Fibroblast of skin of back (primary cell): Measurements from ENCODE around the gene HOXD11.

ENCODE experiments used
- DNase-seq: peaks from one replicate; pipeline ENCODE4 v3.0.0-alpha.2; 2013

Gene HOXD11

GRCh38 chr2:176081376-176081836 is 25.7 kb upstream of the HOXD11 start:
- DNase-seq, result no peak

DNA sequence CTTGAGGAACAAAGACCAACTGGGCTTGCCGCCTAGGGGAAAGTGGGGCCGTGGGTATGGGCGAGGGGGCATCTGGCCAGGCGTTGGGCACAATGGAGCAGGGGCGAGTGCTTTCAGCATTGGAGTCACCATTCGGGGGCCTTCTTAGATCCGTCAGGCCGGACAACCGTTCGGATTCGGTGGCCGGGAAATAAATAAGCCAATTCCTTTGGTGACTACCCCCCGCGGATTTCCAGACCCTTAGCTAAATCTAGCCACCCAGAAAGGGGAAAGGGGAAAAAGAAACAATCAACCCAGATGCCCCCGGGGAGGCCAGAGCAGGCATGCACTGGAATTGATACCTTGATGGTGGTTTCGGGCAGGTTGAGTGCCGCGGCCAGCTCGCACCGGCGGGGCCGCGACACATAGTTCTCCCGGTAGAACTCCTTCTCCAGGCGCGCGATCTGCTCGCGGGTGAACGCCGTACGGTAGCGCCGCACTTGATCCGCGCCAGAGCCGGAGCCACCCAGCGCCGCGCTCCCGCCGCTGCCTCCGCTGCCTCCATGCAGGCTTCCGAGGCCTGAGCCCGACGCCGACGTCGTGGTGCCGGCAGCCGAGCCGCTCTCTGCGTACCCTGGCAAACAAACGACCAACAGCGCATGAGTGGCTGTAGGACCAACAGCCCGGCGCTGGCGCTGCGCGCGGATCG is 25.1 kb upstream of the HOXD11 start:
- DNase-seq, result no peak

- no peak for DNase-seq
Measured at GRCh38 chr2:176082525-176082823, 24.6 kb upstream of the HOXD11 start.

- no peak for DNase-seq
Measured at GRCh38 chr2:176082824-176083751, 24.0 kb upstream of the HOXD11 start.

GRCh38 chr2:176083796-176084261 is 23.3 kb upstream of the HOXD11 start, which contains the start of gene EVX2:
TSS of gene EVX2 (minus strand) at chr2:176083962. CDS start at chr2:176083776, 186 bp downstream.
- DNase-seq, result no peak

- DNase-seq, result no peak
Measured at GRCh38 chr2:176084611-176085119, 22.4 kb upstream of the HOXD11 start.

DNA sequence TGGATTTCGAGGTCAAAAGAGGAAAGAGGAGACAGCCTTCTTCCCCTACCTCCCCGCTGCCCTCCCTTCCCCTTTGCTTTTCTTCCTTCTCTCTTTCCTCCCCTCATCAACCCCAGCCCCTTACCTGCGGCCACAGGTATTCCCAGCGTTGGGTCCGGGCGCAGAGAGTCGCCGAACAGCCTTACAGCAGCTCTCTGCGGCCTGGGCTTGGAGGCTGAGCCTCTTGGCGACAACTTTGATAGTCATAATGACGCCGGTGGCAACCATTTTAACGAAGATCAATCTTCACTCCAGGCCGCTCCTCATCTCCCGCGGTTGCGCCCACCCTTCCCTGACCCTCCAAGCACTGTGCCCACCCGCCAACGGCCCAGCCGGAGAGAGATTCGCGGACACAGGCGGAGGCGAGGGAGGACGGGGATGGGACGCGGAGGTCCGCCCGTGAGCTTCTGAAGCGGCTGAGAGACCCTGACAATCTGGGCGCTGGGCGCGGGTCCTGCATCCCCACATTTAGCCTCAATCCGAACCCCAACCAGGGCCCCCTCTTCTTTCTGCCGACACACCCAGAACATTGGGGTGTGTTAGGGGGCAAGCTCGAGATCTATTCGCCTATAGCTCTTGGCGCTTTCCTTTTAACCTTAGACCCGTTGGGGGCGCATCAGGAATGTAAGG is 21.8 kb upstream of the HOXD11 start:
- no peak for DNase-seq

DNA sequence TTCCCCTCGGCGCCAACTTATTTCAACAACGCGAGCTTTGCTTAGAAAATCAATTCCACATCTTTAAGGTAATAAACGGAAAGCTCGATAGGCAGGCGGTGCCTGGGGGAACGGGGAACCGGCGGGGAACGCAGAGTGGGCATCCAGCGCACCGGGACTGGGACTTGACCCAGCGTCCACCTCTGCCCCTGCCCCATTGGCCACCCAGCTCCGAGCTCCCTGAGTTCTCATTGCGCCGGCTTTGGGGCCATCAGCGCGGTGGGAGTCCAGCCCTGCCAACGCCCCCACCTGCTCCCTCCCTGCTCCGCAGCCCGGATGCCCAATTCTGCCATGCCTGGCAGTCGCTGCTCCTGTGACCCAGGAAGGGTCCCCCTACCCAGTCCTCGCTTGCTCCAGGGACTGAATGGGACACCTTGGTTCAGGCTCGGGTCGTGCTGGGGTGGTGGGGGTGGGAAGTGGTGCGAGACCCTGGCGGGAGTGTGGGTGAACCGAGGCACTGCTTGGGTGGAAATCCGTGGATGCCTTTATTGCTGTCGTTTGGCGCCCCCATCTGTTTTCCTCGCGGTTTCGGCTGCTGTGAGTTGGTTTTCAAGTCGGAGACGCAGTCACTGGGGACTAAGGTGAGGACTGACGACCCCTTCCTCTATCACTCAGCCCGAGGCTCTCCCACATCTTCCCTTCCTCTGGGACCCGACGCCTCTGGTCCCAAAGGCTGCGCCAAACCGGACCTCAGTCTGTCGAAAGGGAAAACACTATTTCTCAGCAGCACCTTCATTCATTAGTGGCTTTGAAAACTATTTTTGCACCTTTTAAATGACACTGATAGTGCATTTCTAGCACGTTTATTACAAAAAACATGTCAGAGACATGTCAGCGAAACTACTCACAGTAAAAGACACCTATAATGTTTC is 21.0 kb upstream of the HOXD11 start:
- no peak for DNase-seq

- no peak for DNase-seq
Measured at GRCh38 chr2:176087330-176088047, 19.6 kb upstream of the HOXD11 start.

- peak; percentile 54 for DNase-seq
Measured at GRCh38 chr2:176088048-176088936, 18.8 kb upstream of the HOXD11 start.

GRCh38 chr2:176088937-176089842 is 17.9 kb upstream of the HOXD11 start:
- no peak for DNase-seq

DNA sequence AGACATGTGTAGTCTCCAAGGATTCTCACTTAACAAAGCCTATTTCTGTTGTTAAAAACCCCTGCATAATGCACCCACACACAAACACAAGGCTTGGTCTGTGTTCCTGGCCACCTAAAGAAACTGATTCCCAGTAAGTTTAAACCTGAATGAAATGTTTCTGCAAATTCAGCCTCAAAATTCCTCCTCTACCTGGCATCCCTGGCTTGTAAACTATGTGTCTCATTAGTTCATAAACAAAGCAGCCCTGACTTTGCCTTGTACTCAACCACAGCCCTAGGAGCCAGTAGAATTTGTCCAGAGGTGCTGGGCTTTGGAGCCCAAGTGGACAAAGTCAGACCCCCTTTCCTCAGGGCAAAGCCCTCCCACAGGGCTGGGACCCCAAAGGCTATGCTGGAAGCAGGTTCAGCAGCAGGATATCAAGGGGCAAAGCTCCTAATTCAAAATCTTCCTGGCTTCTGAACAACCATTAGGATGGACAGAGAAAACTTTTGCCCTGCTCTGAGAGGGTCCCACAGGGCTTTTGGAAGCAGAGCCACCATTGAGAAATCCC is 17.2 kb upstream of the HOXD11 start:
- DNase-seq, result no peak

DNA sequence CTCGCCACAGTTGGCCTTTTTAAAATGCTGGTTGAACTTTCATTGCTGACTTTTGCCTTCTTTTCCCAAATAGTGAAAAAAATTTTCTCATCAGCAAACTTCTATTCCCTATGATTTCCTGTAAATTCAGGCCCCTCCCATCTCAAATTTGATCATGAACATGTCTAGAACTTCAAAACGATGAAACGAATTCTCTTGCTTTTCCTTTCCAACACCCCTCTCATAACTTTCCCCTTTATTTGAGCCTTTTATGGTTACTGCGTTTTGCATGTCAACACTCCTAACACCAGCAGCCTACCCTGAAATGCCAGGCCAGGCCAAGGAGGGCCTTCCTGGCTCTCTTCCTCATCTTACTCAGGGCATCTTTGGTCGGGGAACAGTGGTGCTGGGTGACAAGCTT is 16.2 kb upstream of the HOXD11 start:
- no peak for DNase-seq

DNA sequence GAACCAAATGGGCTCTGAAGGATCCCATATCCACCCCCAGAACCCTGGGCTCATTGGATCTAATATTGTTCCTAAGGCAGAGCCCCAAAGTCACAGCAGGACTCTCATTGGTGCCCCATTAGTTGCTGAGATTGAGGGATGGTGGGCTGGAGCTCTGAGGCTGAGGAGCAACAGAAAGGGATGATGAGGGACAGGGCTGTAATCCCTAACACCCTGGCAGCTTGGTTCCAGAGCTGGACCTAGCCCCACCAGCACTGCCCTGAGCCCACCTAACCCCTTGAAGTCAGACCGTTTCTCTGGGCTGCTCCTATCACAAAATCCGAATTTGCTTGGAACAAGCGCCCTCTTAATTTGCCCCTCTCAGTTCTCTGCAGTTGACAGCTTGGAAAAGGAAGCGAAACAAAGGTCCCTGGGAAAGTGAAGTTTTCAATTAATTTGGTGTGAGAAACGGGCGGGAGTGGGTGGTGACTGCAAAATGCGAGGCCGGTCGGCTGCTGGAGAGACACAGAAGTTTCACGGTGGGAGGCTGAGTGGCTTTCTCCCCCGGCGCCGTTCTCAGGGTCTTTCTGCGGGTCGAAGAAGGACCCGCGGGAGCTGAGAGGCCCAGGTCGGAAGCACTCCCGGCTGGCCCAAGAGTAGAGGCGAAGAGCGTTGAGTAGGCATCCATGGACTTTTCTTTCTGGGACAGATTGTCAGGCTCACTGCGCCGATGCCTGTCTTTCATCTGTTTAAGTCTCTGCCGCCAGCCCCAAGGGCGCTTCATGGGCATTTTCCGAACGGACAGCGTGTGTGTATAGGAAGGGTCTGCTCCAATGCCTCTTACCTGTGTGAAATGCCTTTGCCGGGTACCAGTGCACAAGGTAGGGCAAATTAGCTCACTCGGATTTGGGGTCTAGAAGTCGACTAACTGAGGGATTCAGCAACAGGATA is 15.5 kb upstream of the HOXD11 start:
- DNase-seq, result no peak

- no peak for DNase-seq
Measured at GRCh38 chr2:176092270-176093144, 14.6 kb upstream of the HOXD11 start, which contains the start of gene HOXD13. TSS of gene HOXD13 (plus strand) at chr2:176092721. CDS start at chr2:176092891, 170 bp downstream.
